IMR-90 (cell line): ENCODE measurements around the gene HYI. TPM values are rescaled to one million over a fixed set of nuclear protein-coding genes. Genes with fewer than 3 reads are reported as not detected.

Source experiments
- ATAC-seq: fragments of 200-7000 bp; cut with Tn5 transposase; 2 replicates; pipeline ENCODE4 v1.9.1; 2020; ENCODE audit warnings: low read depth, mild to moderate bottlenecking, moderate library complexity
- BruUV-seq: library from RNA; stranded (reverse); fragments of 400-500 nt; replicated peaks from 2 replicates; lab custom pipeline; 2021; lab: Mats Ljungman, UMichigan
- CTCF ChIA-PET: fragments of 300-600 bp; formaldehyde crosslinking; extraction: SDS; loops from one replicate; lab custom pipeline; 2021; ENCODE audit warnings: antibody characterized with exemption; lab: Yijun Ruan, JAX
- POLR2A ChIA-PET: fragments of 300-600 bp; sonication (Branson Sonifier 250); formaldehyde crosslinking; loops from one replicate; lab custom pipeline; 2022; ENCODE audit warnings: antibody characterized with exemption; ENCODE audit not compliant: unreplicated experiment; lab: Charles Lee
- DNase-seq: peaks from one replicate; pipeline ENCODE4 v3.0.0; 2013
- H2AFZ ChIP-seq: replicated peaks from 2 replicates; pipeline ENCODE3; 2013; ENCODE audit warnings: low read length, mild to moderate bottlenecking; ENCODE audit not compliant: poor library complexity
- H2AK5ac ChIP-seq: 2 replicates; pipeline ENCODE4 v1.6.1; 2013; ENCODE audit warnings: low read depth, low read length, inconsistent platforms
- H2AK9ac ChIP-seq: replicated peaks from 2 replicates; pipeline ENCODE3; 2013; ENCODE audit warnings: mild to moderate bottlenecking, low read depth, low read length, moderate library complexity; ENCODE audit not compliant: poor library complexity
- H2BK120ac ChIP-seq: 2 replicates; pipeline ENCODE4 v1.6.1; 2013; ENCODE audit warnings: low read depth, low read length, inconsistent platforms
- H2BK15ac ChIP-seq: 3 replicates; pipeline ENCODE4 v1.6.1; 2013; ENCODE audit warnings: low read depth, low read length, inconsistent platforms
- H2BK20ac ChIP-seq: 2 replicates; pipeline ENCODE4 v1.6.1; 2013; ENCODE audit warnings: low read depth, mild to moderate bottlenecking, inconsistent platforms, low read length, moderate library complexity
- H2BK5ac ChIP-seq: 2 replicates; pipeline ENCODE4 v1.6.1; 2013; ENCODE audit warnings: mild to moderate bottlenecking, low read depth, low read length, inconsistent platforms; ENCODE audit not compliant: poor library complexity, severe bottlenecking
- H3K14ac ChIP-seq: replicated peaks from 2 replicates; pipeline ENCODE4 v1.6.1; 2013; ENCODE audit warnings: low read depth, low read length, inconsistent platforms
- H3K18ac ChIP-seq: 2 replicates; pipeline ENCODE4 v1.6.1; 2013; ENCODE audit warnings: low read depth, low read length, control low read depth
- H3K23ac ChIP-seq: 2 replicates; pipeline ENCODE4 v1.6.1; 2013; ENCODE audit warnings: low read depth, low read length, inconsistent platforms
- H3K27ac ChIP-seq: 2 replicates; pipeline ENCODE4 v1.5.1; 2013; ENCODE audit warnings: mild to moderate bottlenecking, control low read depth, low read length; ENCODE audit not compliant: insufficient read depth
- H3K27me3 ChIP-seq: 2 replicates; pipeline ENCODE4 v1.6.1; 2013; ENCODE audit warnings: low read length; ENCODE audit not compliant: control insufficient read depth, insufficient read depth
- H3K36me3 ChIP-seq: 2 replicates; pipeline ENCODE4 v1.6.1; 2013; ENCODE audit warnings: low read length, mixed read lengths; ENCODE audit not compliant: control insufficient read depth, insufficient read depth
- H3K4ac ChIP-seq: 2 replicates; pipeline ENCODE4 v1.6.1; 2013; ENCODE audit warnings: low read depth, low read length, inconsistent platforms
- H3K4me1 ChIP-seq: 2 replicates; pipeline ENCODE4 v1.6.1; 2013; ENCODE audit warnings: low read length, mixed read lengths; ENCODE audit not compliant: control insufficient read depth, insufficient read depth
- H3K4me2 ChIP-seq: 2 replicates; pipeline ENCODE4 v1.6.1; 2013; ENCODE audit warnings: low read depth, mild to moderate bottlenecking, control low read depth, low read length, moderate library complexity
- H3K4me3 ChIP-seq: 2 replicates; pipeline ENCODE4 v1.5.1; 2013; ENCODE audit warnings: low read depth, mild to moderate bottlenecking, control low read depth, low read length, moderate library complexity; ENCODE audit not compliant: insufficient read depth
- H3K56ac ChIP-seq: 2 replicates; pipeline ENCODE4 v1.6.1; 2013; ENCODE audit warnings: low read length, inconsistent platforms; ENCODE audit not compliant: insufficient read depth; ENCODE audit errors: extremely low read depth
- H3K79me1 ChIP-seq, 2 experiments: 2 replicates each; pipeline ENCODE4 v1.6.1; 2013; ENCODE audit warnings: low read length in 2 of 2, inconsistent platforms in 1 of 2, low read depth in 1 of 2
- H3K9ac ChIP-seq: 2 replicates; pipeline ENCODE4 v1.6.1; 2013; ENCODE audit warnings: low read depth, low read length, control low read depth
- H3K9me1 ChIP-seq: 2 replicates; pipeline ENCODE4 v1.6.1; 2013; ENCODE audit warnings: low read length, inconsistent platforms; ENCODE audit not compliant: insufficient read depth
- H3K9me3 ChIP-seq: 2 replicates; pipeline ENCODE4 v1.6.1; 2013; ENCODE audit warnings: low read length; ENCODE audit not compliant: control insufficient read depth, insufficient read depth
- H4K20me1 ChIP-seq: 2 replicates; pipeline ENCODE4 v1.6.1; 2013; ENCODE audit warnings: low read length, inconsistent platforms; ENCODE audit not compliant: insufficient read depth
- H4K5ac ChIP-seq: 2 replicates; pipeline ENCODE4 v1.6.1; 2013; ENCODE audit warnings: mild to moderate bottlenecking, low read depth, low read length, control low read depth
- H4K8ac ChIP-seq, 2 experiments: 2 replicates each; pipeline ENCODE4 v1.6.1; 2013; ENCODE audit warnings: low read depth in 2 of 2, low read length in 2 of 2, control low read depth in 1 of 2, inconsistent platforms in 1 of 2
- H4K91ac ChIP-seq: 2 replicates; pipeline ENCODE4 v1.6.1; 2013; ENCODE audit warnings: low read depth, low read length, inconsistent platforms; ENCODE audit not compliant: insufficient read depth
- CTCF ChIP-seq: conservative IDR thresholded peaks from 2 replicates; pipeline ENCODE4 v1.5.1; 2012; ENCODE audit warnings: mild to moderate bottlenecking, low read depth, low read length, improper control_type of control experiment
- ELK1 ChIP-seq: fragments of 150-350 bp; IDR thresholded peaks from 2 replicates; pipeline ENCODE4 v1.6.1; 2016; ENCODE audit warnings: low read depth, mild to moderate bottlenecking, low read length, moderate library complexity, borderline replicate concordance
- FOS ChIP-seq: fragments of 150-350 bp; IDR thresholded peaks from 2 replicates; pipeline ENCODE4 v1.6.1; 2016; ENCODE audit warnings: low read depth, low read length
- MAFK ChIP-seq: IDR thresholded peaks from 2 replicates; pipeline ENCODE4 v1.6.1; 2012; ENCODE audit warnings: low read depth, low read length, improper control_type of control experiment
- MAZ ChIP-seq: IDR thresholded peaks from 2 replicates; pipeline ENCODE4 v1.6.1; 2012; ENCODE audit warnings: low read depth, mild to moderate bottlenecking, low read length, improper control_type of control experiment, moderate library complexity, borderline replicate concordance
- MXI1 ChIP-seq: IDR thresholded peaks from 2 replicates; pipeline ENCODE4 v1.6.1; 2012; ENCODE audit warnings: low read depth, mild to moderate bottlenecking, low read length, moderate library complexity, borderline replicate concordance
- POLR2A ChIP-seq: IDR thresholded peaks from 2 replicates; pipeline ENCODE4 v1.6.1; 2012; ENCODE audit warnings: mild to moderate bottlenecking, low read depth, low read length
- RAD21 ChIP-seq: IDR thresholded peaks from 2 replicates; pipeline ENCODE4 v1.6.1; 2012; ENCODE audit warnings: low read length, improper control_type of control experiment
- RFX5 ChIP-seq: IDR thresholded peaks from 2 replicates; pipeline ENCODE4 v1.8.0; 2012; ENCODE audit warnings: low read depth, mild to moderate bottlenecking, low read length, moderate library complexity
- USF2 ChIP-seq: fragments of 150-350 bp; IDR thresholded peaks from 2 replicates; pipeline ENCODE4 v1.6.1; 2017; ENCODE audit warnings: mild to moderate bottlenecking, antibody characterized with exemption, low read length, low read depth
- WGBS, 2 experiments: methylation state at CpG; one replicate each; pipeline versions ENCODE4 v1.1.5 to v1.1.7; 2013; ENCODE audit warnings: missing lambda C conversion rate in 2 of 2; ENCODE audit not compliant: insufficient read length in 1 of 2; ENCODE audit errors: extremely low coverage in 2 of 2; 5-methylcytosine and 5-hydroxymethylcytosine counted together
- dilution Hi-C: fragments of 300-500 bp; cut with HindIII; formaldehyde crosslinking; loops from one replicate; pipeline ENCODE4 v1.14.3; 2018; ENCODE audit warnings: low sequenced_read_pairs; ENCODE audit not compliant: unreplicated experiment
- in situ Hi-C: fragments of 300-500 bp; cut with MboI; formaldehyde crosslinking; loops from 3 replicates; pipeline ENCODE4 v1.14.3; 2019; ENCODE audit warnings: low sequenced_read_pairs, inconsistent platforms, mixed read lengths
- intact Hi-C: fragments of 100-400 bp; cut with micrococcal nuclease; formaldehyde crosslinking; loops from 2 replicates; pipeline ENCODE4 v1.10.0; 2022
- polyA plus RNA-seq, 3 experiments: library from polyadenylated mRNA; depleted of rRNA; stranded (reverse); fragments of >200 nt; gene quantifications; 2 replicates each; pipeline ENCODE4 v1.2.3, GENCODE V29; 2012; ENCODE audit warnings: low replicate concordance in 1 of 3
- total RNA-seq: library from RNA; depleted of rRNA; stranded (reverse); fragments of >200 nt; gene quantifications from 2 replicates; pipeline ENCODE4 v1.2.3, GENCODE V29; 2012

Gene HYI
- total and polyA plus RNA-seq, 2 of the 4 experiments (the other 2 are of a cell fraction) = 21.5 to 53.7 TPM

- Histone ChIP-seq H3K4me3 (no peak overlapping the region), H3K9me3 (no peaks in the 10 kb centered on the region), H3K4me2 (no peak overlapping the region), H3K79me1 (peaks cover 10 to 42% of the 10 kb centered on the region in 2 experiments; a peak in 2 of 4 replicates), H3K27ac (no peak overlapping the region), H4K91ac (no peak overlapping the region), H3K23ac (peak overlapping the region; percentile 24; the same call in 1 of the 2 replicates), H3K9ac (no peak overlapping the region), H3K4me1 (peaks cover 7% of the 10 kb centered on the region), H4K5ac (peak overlapping the region; percentile 23; the same call in 1 of the 2 replicates), H3K4ac (peak overlapping the region; percentile 11; the same call in 1 of the 2 replicates), H2BK20ac (no peak overlapping the region), H2AFZ (no peak overlapping the region), H3K56ac (no peak overlapping the region), H2AK9ac (peak overlapping the region; percentile 47), H4K20me1 (peaks cover 8% of the 10 kb centered on the region; the same call in 1 of the 2 replicates), H3K14ac (0 out of 2 replicates have a peak overlapping the region, but pooled peaks have one; percentile 50), H3K36me3 (peaks cover 20% of the 10 kb centered on the region), H4K8ac (peak overlapping the region in 1 of 2 experiments; percentile 40; a peak in 3 of 4 replicates), H2AK5ac (peak overlapping the region; percentile 74; the same call in 1 of the 2 replicates), H3K9me1 (peaks cover 9% of the 10 kb centered on the region), H3K27me3 (no peaks in the 10 kb centered on the region), H2BK120ac (peak overlapping the region; percentile 16; the same call in 1 of the 2 replicates), H2BK15ac (no peak overlapping the region), H2BK5ac (no peak overlapping the region), H3K18ac (no peak overlapping the region)
- BruUV-seq = no TSS peak
- 83% methylated on average over 2 of the region's 7 CpGs; no CpG with 5 or more reads in 1 of the 2 experiments for WGBS, 2 experiments
- TF ChIP-seq MAZ (no peak), RFX5 (no peak), MXI1 (no peak), MAFK (no peak), RAD21 (no peak), ELK1 (no peak), USF2 (no peak), POLR2A (no peak), CTCF (no peak), FOS (no peak)
- ATAC-seq (no peak), DNase-seq (no peak)
- ChIA-PET CTCF (no interaction called here), POLR2A (no interaction called here)
- intact Hi-C loops (no loop called here), in situ Hi-C loops (no loop called here), dilution Hi-C loops (no loop called here)
These were observed 1.6 kb upstream of the HYI start for GRCh38 chr1:43455213-43455889.
